ENCODE results near the gene RFX7.

RFX7 gene

DNA sequence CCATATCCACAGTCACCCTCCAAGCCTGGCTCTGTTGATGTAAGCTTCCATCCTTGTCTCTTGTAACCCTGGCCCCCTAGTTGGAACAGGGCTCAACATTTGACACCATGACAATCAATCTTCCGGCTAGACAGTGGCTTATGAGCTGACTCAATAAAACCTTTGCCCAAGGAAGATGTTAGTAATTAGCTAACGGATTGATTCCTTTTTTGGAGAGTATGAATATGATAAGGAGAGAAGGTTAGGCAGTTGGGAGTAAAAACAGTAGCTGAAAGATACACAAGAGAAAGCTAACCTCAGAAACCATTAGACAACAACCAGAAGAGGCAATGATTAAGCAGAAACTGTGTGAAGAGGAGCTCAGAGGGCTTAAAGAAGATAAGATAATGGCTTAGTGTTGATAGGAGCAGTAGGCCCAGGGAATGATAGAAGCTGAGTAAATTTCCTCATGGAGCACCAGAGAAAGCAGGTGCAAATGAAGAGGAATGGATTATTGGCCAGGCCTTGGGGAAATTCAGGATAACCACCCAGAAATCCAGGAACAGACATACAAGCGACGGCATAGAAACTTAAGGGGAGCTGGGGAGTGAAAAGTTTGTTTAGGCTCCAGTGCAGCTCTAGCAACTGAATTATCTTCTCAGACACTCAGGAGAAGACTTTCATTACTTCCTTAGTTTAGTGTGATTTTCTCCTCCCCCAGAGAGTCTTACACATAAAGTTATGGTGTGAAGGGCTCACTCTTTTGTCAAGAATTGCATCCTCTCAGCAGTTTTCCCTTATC, 7.8 kb upstream of the RFX7 start:
- no peaks in the 10 kb centered on the region for H3K27me3 Mint-ChIP-seq (ENCODE audit: low read depth, poor library complexity)

DNA sequence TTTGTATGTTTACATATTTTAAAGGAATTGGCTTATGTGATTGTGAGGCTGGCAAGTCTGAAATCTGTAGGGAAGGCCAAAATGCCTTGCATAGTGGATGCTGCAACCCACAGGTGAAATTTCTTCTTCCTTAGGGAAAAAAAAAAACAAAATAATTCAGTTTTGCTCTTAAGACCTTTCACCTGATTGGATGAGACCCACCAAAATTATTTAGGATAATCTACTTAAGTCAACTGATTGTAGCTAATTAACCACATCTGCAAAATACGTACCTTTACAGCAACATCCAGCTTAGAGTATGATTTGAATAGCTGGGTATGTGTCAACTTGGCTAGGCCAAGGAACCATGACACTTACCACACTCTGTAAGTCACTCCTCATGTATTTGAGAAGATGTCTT, 6.9 kb upstream of the RFX7 start:
- no peaks in the 10 kb centered on the region for H3K9me3 Mint-ChIP-seq
- H3K4me3 Mint-ChIP-seq = no peak overlapping the region
- H3K4me1 Mint-ChIP-seq = peaks cover 84% of the 10 kb centered on the region
- no peaks in the 10 kb centered on the region for H3K36me3 Mint-ChIP-seq (ENCODE audit: low read depth)
- DNase-seq = no peak
- no peaks in the 10 kb centered on the region for H3K27me3 Mint-ChIP-seq (ENCODE audit: low read depth, poor library complexity)
- TF ChIP-seq, protein P1, sequence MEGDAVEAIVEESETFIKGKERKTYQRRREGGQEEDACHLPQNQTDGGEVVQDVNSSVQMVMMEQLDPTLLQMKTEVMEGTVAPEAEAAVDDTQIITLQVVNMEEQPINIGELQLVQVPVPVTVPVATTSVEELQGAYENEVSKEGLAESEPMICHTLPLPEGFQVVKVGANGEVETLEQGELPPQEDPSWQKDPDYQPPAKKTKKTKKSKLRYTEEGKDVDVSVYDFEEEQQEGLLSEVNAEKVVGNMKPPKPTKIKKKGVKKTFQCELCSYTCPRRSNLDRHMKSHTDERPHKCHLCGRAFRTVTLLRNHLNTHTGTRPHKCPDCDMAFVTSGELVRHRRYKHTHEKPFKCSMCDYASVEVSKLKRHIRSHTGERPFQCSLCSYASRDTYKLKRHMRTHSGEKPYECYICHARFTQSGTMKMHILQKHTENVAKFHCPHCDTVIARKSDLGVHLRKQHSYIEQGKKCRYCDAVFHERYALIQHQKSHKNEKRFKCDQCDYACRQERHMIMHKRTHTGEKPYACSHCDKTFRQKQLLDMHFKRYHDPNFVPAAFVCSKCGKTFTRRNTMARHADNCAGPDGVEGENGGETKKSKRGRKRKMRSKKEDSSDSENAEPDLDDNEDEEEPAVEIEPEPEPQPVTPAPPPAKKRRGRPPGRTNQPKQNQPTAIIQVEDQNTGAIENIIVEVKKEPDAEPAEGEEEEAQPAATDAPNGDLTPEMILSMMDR (IDR thresholded peaks at IDR 0.05) = no peak
- H3K27ac Mint-ChIP-seq = no peak overlapping the region

More for the DNA sequence above, 7.8 kb upstream of the RFX7 start:
- Mint-ChIP-seq H3K36me3 (ENCODE audit: low read depth) (no peaks in the 10 kb centered on the region), H3K9me3 (no peaks in the 10 kb centered on the region), H3K4me1 (peaks cover 76% of the 10 kb centered on the region), H3K4me3 (peak overlapping the region; percentile 31), H3K27ac (peak overlapping the region; percentile 62)
- TF ChIP-seq, protein P1 (IDR thresholded peaks at IDR 0.05) = no peak
- peak; percentile 11 for DNase-seq

DNA sequence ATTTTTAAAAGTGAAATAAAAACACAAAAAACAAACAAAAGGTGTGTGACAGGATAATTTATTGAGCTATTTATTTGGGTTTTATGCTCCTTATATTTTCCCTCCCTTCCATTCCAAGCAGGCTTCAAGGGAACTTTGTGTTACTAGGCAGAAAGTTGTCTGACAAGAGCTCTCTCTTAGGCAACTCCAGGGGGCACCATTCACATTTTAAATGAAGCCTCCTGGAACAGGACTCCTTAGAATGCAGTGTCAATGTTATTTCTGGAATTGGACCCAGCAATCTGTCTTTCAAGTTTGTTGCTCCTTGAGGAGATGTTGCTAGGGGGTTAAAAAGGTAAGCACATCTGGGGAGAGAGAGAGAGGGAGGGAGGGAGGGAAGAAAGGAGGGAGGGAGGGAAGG, 5.4 kb upstream of the RFX7 start:
- Mint-ChIP-seq H3K36me3 (ENCODE audit: low read depth) (no peaks in the 10 kb centered on the region), H3K9me3 (no peaks in the 10 kb centered on the region), H3K4me3 (no peak overlapping the region), H3K4me1 (peaks cover 95% of the 10 kb centered on the region), H3K27me3 (ENCODE audit: low read depth, poor library complexity) (no peaks in the 10 kb centered on the region), H3K27ac (no peak overlapping the region)
- TF ChIP-seq, protein P1 (IDR thresholded peaks at IDR 0.05) = no peak
- DNase-seq = no peak

DNA sequence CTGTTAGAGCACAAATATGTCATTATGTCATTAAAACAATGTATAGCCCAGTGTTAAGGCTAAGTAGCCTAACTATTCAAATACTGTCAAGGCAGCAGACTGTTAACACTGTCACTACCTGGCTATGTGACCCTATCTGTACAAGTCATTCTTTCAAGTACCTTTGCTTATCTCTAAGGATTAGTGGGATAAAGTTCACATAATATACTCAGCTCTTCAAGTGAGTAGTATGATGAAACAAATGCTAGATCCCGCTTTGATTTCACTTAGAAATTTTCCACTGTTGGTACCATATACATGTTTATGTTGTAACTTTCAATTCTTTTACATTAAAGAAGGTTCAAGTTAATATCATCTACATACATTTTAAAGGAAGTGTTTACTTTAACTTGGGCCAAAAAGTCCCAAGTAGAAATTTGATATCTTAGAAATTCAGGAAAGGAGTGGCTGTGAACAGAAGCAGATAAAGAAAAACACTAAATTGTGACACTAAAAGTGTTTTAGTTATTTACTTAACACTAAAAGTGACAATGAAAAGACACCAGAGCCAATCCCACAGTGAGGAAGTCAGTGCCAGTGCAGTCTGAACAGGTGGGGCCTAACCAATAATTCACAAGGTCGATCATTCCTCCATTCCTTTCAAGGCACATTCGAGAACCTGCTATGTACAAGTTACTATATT, 4.8 kb upstream of the RFX7 start:
- Mint-ChIP-seq H3K27me3 (ENCODE audit: low read depth, poor library complexity) (no peaks in the 10 kb centered on the region), H3K27ac (no peak overlapping the region), H3K9me3 (no peaks in the 10 kb centered on the region), H3K4me1 (peaks cover 91% of the 10 kb centered on the region), H3K36me3 (ENCODE audit: low read depth) (no peaks in the 10 kb centered on the region), H3K4me3 (peak overlapping the region; percentile 26)
- TF ChIP-seq, protein P1 (IDR thresholded peaks at IDR 0.05) = no peak
- DNase-seq = no peak

DNA sequence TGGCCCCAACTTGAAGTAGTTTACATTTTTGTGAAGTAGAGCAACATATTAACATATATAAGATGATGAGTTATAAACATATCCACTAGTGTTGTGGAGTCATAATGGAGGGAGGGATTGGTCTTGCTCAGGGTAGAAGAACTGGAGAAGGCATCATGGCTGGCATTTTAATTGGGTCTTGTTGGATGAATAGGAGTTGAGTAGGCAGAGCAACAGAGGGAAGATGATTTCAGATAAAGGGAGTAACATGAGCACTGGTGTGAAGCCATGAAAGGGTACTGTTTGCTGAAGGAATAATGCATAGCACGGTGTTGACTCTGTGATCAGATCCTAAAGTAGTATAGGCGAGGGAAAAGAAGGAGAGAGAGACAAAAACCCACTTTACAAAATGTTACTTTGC, 3.6 kb upstream of the RFX7 start:
- Mint-ChIP-seq H3K36me3 (ENCODE audit: low read depth) (no peaks in the 10 kb centered on the region), H3K27me3 (ENCODE audit: low read depth, poor library complexity) (no peaks in the 10 kb centered on the region), H3K4me1 (peaks cover 79% of the 10 kb centered on the region), H3K27ac (peak overlapping the region; percentile 2), H3K9me3 (no peaks in the 10 kb centered on the region), H3K4me3 (no peak overlapping the region)
- TF ChIP-seq, protein P1 (IDR thresholded peaks at IDR 0.05) = no peak
- DNase-seq = no peak

Data from nephron progenitor cell (in vitro differentiated cells).